ENCODE data around the gene AUP1. TPM values are rescaled to one million over a fixed set of nuclear protein-coding genes. Genes with fewer than 3 reads are reported as not detected.

The AUP1 gene
- total RNA-seq, 2 experiments from 2014 or later = 118 to 119 TPM

DNA sequence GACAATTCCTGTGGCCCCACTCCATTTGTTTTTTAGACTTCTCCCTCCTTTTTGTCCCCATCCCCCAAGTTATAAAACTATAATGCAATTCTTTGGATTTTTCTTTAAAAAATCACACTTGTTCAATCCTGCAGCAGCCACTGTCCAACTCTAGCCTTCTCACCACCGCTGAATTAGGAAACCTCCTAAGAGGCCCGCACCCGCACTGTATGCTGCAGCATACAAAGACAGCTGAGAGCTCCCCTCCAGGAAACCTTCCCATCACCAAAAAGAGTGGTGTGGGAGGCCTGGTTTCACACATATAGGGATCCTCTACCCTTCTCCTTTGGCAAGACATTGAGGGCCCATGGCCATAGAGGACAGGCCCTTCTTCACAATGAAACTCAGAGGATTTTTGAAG is 24.9 kb downstream of the AUP1 start:
- Mint-ChIP-seq H3K4me1 (peaks cover 68% of the 10 kb centered on the region), H3K27me3 (peaks cover 37% of the 10 kb centered on the region), H3K4me3 (peak overlapping the region; percentile 8), H3K27ac (no peak overlapping the region), H3K36me3 (ENCODE audit: low read depth) (peaks cover 56% of the 10 kb centered on the region), H3K9me3 (no peaks in the 10 kb centered on the region)
- no peak for DNase-seq
- CTCF ChIA-PET = interaction anchor here (1.4 to 2.5 kb wide), 3 partner anchors 19 to 83 kb away, joined by 3 to 12 read pairs (median 6); partner anchors contain the start of genes CCDC142 and TTC31
- POLR2A ChIA-PET = interaction anchor here (1.0 to 3.7 kb wide), 4 partner anchors 10 to 25 kb away, joined by 4 to 25 read pairs (median 14); partner anchors contain the start of genes AUP1, CCDC142, DQX1 and HTRA2

- ChIA-PET CTCF (interaction anchor here (1.2 to 2.5 kb wide), 7 partner anchors 10 to 84 kb away, joined by 3 to 12 read pairs (median 5); partner anchors contain the start of genes CCDC142 and TTC31), POLR2A (interaction anchor here (0.8 to 3.7 kb wide), 7 partner anchors 10 to 47 kb away, joined by 3 to 25 read pairs (median 7); partner anchors contain the start of genes AUP1, CCDC142, DQX1 and HTRA2)
- Mint-ChIP-seq H3K4me3 (peak overlapping the region; percentile 71), H3K27ac (no peak overlapping the region), H3K4me1 (peaks cover 73% of the 10 kb centered on the region), H3K9me3 (no peaks in the 10 kb centered on the region), H3K36me3 (ENCODE audit: low read depth) (peaks cover 60% of the 10 kb centered on the region), H3K27me3 (peaks cover 42% of the 10 kb centered on the region)
- no peak for DNase-seq
These were observed 25.7 kb downstream of the AUP1 start for GRCh38 chr2:74503506-74504475.

GRCh38 chr2:74502720-74503505 is 26.6 kb downstream of the AUP1 start:
- ChIA-PET POLR2A (interaction anchor here (0.8 to 3.7 kb wide), 6 partner anchors 9 to 46 kb away, joined by 3 to 25 read pairs (median 8); partner anchors contain the start of genes AUP1, CCDC142, HTRA2 and TLX2), CTCF (interaction anchor here (1.2 to 2.5 kb wide), 7 partner anchors 9 to 84 kb away, joined by 3 to 12 read pairs (median 5); partner anchors contain the start of genes CCDC142 and TTC31)
- Mint-ChIP-seq H3K36me3 (ENCODE audit: low read depth) (peaks cover 65% of the 10 kb centered on the region), H3K4me3 (peak overlapping the region; percentile 71), H3K27me3 (peaks cover 46% of the 10 kb centered on the region), H3K4me1 (peaks cover 73% of the 10 kb centered on the region), H3K27ac (no peak overlapping the region), H3K9me3 (no peaks in the 10 kb centered on the region)
- DNase-seq = peak; percentile 70

- no peak for DNase-seq
- Mint-ChIP-seq H3K36me3 (ENCODE audit: low read depth) (peaks cover 61% of the 10 kb centered on the region), H3K9me3 (no peaks in the 10 kb centered on the region), H3K27me3 (peaks cover 46% of the 10 kb centered on the region), H3K4me1 (peaks cover 75% of the 10 kb centered on the region), H3K4me3 (peak overlapping the region; percentile 71), H3K27ac (no peak overlapping the region)
- POLR2A ChIA-PET = interaction anchor here (1.5 to 5.7 kb wide), 4 partner anchors 12 to 45 kb away, joined by 6 to 57 read pairs (median 25); partner anchors contain the start of genes AUP1, CCDC142, HTRA2 and TLX2
- CTCF ChIA-PET = interaction anchor here (1.2 to 2.5 kb wide), 4 partner anchors 10 to 30 kb away, joined by 3 to 12 read pairs (median 9); partner anchors contain the start of genes CCDC142 and TTC31
These were observed 27.3 kb downstream of the AUP1 start for GRCh38 chr2:74502147-74502719.

- ChIA-PET POLR2A (interaction anchor here (0.9 to 5.7 kb wide), 9 partner anchors 8 to 323 kb away, joined by 3 to 57 read pairs (median 12); partner anchors contain the start of genes AUP1, CCDC142, DQX1 and HTRA2), CTCF (interaction anchor here (0.9 to 2.5 kb wide), 5 partner anchors 10 to 48 kb away, joined by 3 to 9 read pairs (median 3); partner anchors contain the start of gene WBP1)
- Mint-ChIP-seq H3K36me3 (ENCODE audit: low read depth) (peaks cover 54% of the 10 kb centered on the region), H3K4me3 (peak overlapping the region; percentile 71), H3K4me1 (peaks cover 68% of the 10 kb centered on the region), H3K27me3 (peaks cover 46% of the 10 kb centered on the region), H3K27ac (no peak overlapping the region), H3K9me3 (no peaks in the 10 kb centered on the region)
- DNase-seq = no peak
These were observed 28.0 kb downstream of the AUP1 start for GRCh38 chr2:74501335-74502071.

DNA sequence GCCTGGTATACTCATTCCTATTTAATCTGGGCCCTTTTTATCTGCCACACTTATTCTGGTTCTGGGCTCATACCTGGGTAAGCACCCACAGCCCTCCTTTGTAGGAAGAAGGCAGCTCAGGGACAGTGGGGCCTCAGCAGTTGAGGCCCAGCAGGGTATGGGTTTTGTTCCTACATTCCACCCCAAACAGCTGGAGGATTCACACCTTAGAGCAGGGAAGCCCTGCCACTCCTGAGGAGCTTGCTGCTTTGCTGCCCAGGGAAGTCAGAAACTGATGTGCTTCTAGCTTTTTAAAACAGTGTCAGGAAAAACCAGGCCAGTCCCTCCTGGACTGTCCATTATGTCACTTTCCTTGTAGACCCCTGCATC is 28.9 kb downstream of the AUP1 start:
- Mint-ChIP-seq H3K27ac (no peak overlapping the region), H3K36me3 (ENCODE audit: low read depth) (peaks cover 50% of the 10 kb centered on the region), H3K27me3 (peaks cover 46% of the 10 kb centered on the region), H3K9me3 (no peaks in the 10 kb centered on the region), H3K4me3 (no peak overlapping the region), H3K4me1 (peaks cover 63% of the 10 kb centered on the region)
- DNase-seq = no peak
- ChIA-PET CTCF (interaction anchor here (0.9 to 2.5 kb wide), 8 partner anchors 17 to 87 kb away, joined by 3 to 9 read pairs (median 4); partner anchors contain the start of genes CCDC142, HTRA2, TTC31 and WBP1), POLR2A (interaction anchor here (1.5 to 5.7 kb wide), 7 partner anchors 9 to 322 kb away, joined by 4 to 57 read pairs (median 12); partner anchors contain the start of genes AUP1, CCDC142, DQX1 and HTRA2)

GRCh38 chr2:74499940-74500577 is 29.4 kb downstream of the AUP1 start:
- Mint-ChIP-seq H3K4me1 (peaks cover 58% of the 10 kb centered on the region), H3K9me3 (no peaks in the 10 kb centered on the region), H3K27ac (no peak overlapping the region), H3K36me3 (ENCODE audit: low read depth) (peaks cover 50% of the 10 kb centered on the region), H3K4me3 (peak overlapping the region; percentile 30), H3K27me3 (peaks cover 46% of the 10 kb centered on the region)
- DNase-seq = no peak
- POLR2A ChIA-PET = interaction anchor here (1.5 to 5.7 kb wide), 7 partner anchors 9 to 322 kb away, joined by 4 to 57 read pairs (median 12); partner anchors contain the start of genes AUP1, CCDC142, DQX1 and HTRA2
- CTCF ChIA-PET = interaction anchor here (1.0 to 2.5 kb wide), 7 partner anchors 17 to 87 kb away, joined by 3 to 9 read pairs (median 5); partner anchors contain the start of genes CCDC142, HTRA2, TTC31 and WBP1

GRCh38 chr2:74499267-74499939 is 30.1 kb downstream of the AUP1 start, which contains the start of gene LBX2:
Gene LBX2 (minus strand): TSS chr2:74499603. CDS start chr2:74499537, 66 bp downstream.
- H3K36me3 Mint-ChIP-seq (ENCODE audit: low read depth) = peaks cover 44% of the 10 kb centered on the region
- H3K27ac Mint-ChIP-seq = peak within 1 kb of the TSS; percentile 77
- H3K27me3 Mint-ChIP-seq = peaks cover 45% of the 10 kb centered on the region
- ChIA-PET POLR2A (interaction anchor here (1.0 to 5.7 kb wide), 9 partner anchors 8 to 42 kb away, joined by 3 to 57 read pairs (median 11); partner anchors contain the start of genes AUP1, CCDC142, DQX1 and HTRA2), CTCF (interaction anchor here (0.9 to 1.7 kb wide), 4 partner anchors 16 to 88 kb away, joined by 3 to 7 read pairs (median 4); partner anchors contain the start of genes CCDC142, HTRA2 and TTC31)
- H3K4me3 Mint-ChIP-seq = peak within 1 kb of the TSS; percentile 80
- H3K9me3 Mint-ChIP-seq = no peaks in the 10 kb centered on the region
- peak; percentile 47 for DNase-seq
- peaks cover 51% of the 10 kb centered on the region for H3K4me1 Mint-ChIP-seq

- Mint-ChIP-seq H3K9me3 (no peaks in the 10 kb centered on the region), H3K27ac (peak overlapping the region; percentile 77), H3K4me3 (peak overlapping the region; percentile 80), H3K36me3 (ENCODE audit: low read depth) (peaks cover 45% of the 10 kb centered on the region), H3K27me3 (peaks cover 45% of the 10 kb centered on the region), H3K4me1 (peaks cover 44% of the 10 kb centered on the region)
- peak; percentile 60 for DNase-seq
- ChIA-PET CTCF (interaction anchor here (0.6 to 3.3 kb wide), 4 partner anchors 9 to 47 kb away, joined by 3 to 10 read pairs (median 5); partner anchors contain the start of genes CCDC142 and TTC31), POLR2A (interaction anchor here (0.8 to 5.7 kb wide), 12 partner anchors 8 to 57 kb away, joined by 3 to 57 read pairs (median 6); partner anchors contain the start of genes AUP1, CCDC142, DOK1 and DQX1)
These were observed 30.8 kb downstream of the AUP1 start for GRCh38 chr2:74498500-74499266.

Measured in activated CD4-positive, alpha-beta memory T cell treated with anti-CD3 and anti-CD28 coated beads, Interleukin-2, amount 10 ng/mL, durations not matched to agents 7 days and 5 days (primary cell).